Tibial artery (tissue), 4 donors: ENCODE data around the gene KCNH1.

Experiments used
- DNase-seq, 2 donors: peaks; one replicate each; pipeline ENCODE4 v3.0.0-alpha.2; 2019
- H3K27ac ChIP-seq, 2 donors: fragments of 200-600 bp; sonication (generic) in 1 of 2; 1 replicate in 1 of 2; 2 replicates in 1 of 2; pipeline ENCODE4 v1.5.1; 2018 to 2019; ENCODE audit warnings: mild to moderate bottlenecking in 1 of 2
- H3K27me3 ChIP-seq, 2 donors: fragments of 200-600 bp; sonication (generic) in 1 of 2; one replicate each; pipeline versions ENCODE4 v1.5.1 to v1.6.0; 2016 to 2019
- H3K36me3 ChIP-seq, 3 donors: fragments of 200-600 bp; sonication (generic) in 2 of 3; one replicate each; pipeline ENCODE4 v1.5.1; 2016 to 2019; ENCODE audit warnings: mild to moderate bottlenecking in 2 of 3
- H3K4me1 ChIP-seq, 4 donors: fragments of 200-600 bp; sonication (generic) in 2 of 4; 1 replicate in 3 of 4; 2 replicates in 1 of 4; pipeline ENCODE4 v1.5.1; 2016 to 2019
- H3K4me3 ChIP-seq, 2 donors: fragments of 200-600 bp; sonication (generic) in 1 of 2; 1 replicate in 1 of 2; 2 replicates in 1 of 2; pipeline ENCODE4 v1.5.1; 2018 to 2019; ENCODE audit warnings: mild to moderate bottlenecking in 2 of 2
- H3K9me3 ChIP-seq, 3 donors: fragments of 200-600 bp; sonication (generic) in 1 of 3; one replicate each; pipeline ENCODE4 v1.5.1; 2016 to 2019
- CTCF ChIP-seq, 2 experiments: fragments of 200-600 bp in 1 of 2; fragments of 450-650 bp in 1 of 2; IDR thresholded peaks; one replicate each; pipeline ENCODE4 v1.5.1; 2017 to 2019; ENCODE audit warnings: antibody characterized with exemption in 2 of 2, mild to moderate bottlenecking in 1 of 2, moderate library complexity in 1 of 2
- intact Hi-C: fragments of 100-400 bp; cut with DNase I; formaldehyde crosslinking; loops from one replicate; pipeline ENCODE4 v1.15.0; 2023; ENCODE audit warnings: low total_unique reads

Gene KCNH1

DNA sequence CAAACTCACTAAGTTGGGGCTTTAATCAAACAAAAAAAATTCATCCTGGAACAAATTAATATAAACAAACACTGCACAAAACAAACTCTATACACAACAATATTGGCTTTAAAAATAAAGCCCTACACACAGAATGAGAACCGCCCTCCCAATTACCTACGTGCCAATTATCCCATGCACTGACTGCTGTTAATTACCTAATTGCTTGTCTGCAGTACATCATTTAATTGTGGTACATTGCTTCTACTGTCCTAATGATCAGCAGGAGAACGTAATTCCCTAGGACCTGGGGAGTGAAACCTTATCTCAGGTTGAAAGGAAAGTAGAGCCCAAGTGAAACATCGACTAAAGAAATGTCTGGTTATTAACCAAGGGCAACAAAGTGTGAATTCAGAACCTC lies 364.5 kb downstream of the KCNH1 start:
- no peaks in the 10 kb centered on the region for H3K4me1 ChIP-seq
- H3K9me3 ChIP-seq: no peaks in the 10 kb centered on the region
- H3K27ac ChIP-seq: no peak overlapping the region
- H3K27me3 ChIP-seq: no peaks in the 10 kb centered on the region
- H3K36me3 ChIP-seq: no peaks in the 10 kb centered on the region
- no peak for DNase-seq
- no peak overlapping the region for H3K4me3 ChIP-seq
- intact Hi-C loops: no loop called here
- TF ChIP-seq CTCF (IDR thresholded peaks at IDR 0.05): no peak

DNA sequence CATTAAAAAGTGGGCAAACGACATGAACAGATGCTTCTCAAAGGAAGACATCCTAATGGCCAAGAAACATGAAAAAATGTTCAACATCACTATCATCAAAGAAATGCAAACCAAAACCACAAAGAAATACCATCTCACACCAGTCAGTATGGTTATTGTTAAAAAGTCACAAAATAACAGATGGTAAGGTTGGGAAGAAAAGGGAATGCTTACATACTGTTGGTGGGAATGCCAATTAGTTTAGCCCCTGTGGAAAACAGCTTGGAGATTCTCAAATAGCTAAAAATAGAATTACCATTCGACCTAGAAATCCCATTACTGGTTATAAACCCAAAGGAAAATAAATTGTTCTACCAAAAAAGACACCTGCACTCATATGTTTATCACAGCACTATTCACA lies 369.4 kb downstream of the KCNH1 start:
- Histone ChIP-seq H3K9me3 (peaks cover 0 to 12% (median 12%) of the 10 kb centered on the region in 3 donors), H3K36me3 (no peaks in the 10 kb centered on the region), H3K27me3 (no peaks in the 10 kb centered on the region), H3K4me1 (no peaks in the 10 kb centered on the region), H3K27ac (no peak overlapping the region), H3K4me3 (no peak overlapping the region)
- DNase-seq: no peak
- TF ChIP-seq CTCF (IDR thresholded peaks at IDR 0.05): no peak
- intact Hi-C loops: no loop called here

DNA sequence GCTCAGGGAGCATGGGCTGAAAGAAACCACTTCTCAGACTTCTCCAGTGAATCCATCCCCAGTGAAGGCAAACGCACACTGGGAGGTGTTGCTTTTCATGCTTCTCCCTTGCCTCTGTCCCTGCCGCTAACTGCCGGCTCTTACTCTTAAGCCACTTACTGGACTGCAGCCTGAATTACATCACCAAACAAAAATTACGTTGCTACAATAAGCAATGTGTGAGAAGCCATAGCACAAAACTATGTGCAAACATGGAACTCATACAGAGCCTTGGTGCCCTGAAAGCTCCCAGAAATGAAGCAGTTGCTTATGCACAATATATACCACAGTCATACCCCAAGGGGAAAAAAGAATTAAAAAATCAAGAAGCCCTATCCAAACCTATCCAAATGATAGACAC lies 375.2 kb downstream of the KCNH1 start:
- no peak overlapping the region for H3K27ac ChIP-seq
- intact Hi-C loops: no loop called here
- no peak for TF ChIP-seq CTCF (IDR thresholded peaks at IDR 0.05)
- H3K4me1 ChIP-seq: no peaks in the 10 kb centered on the region
- no peaks in the 10 kb centered on the region for H3K27me3 ChIP-seq
- no peak for DNase-seq
- H3K4me3 ChIP-seq: no peak overlapping the region
- no peaks in the 10 kb centered on the region for H3K36me3 ChIP-seq
- peaks cover 0 to 13% (median 13%) of the 10 kb centered on the region in 3 donors for H3K9me3 ChIP-seq

DNA sequence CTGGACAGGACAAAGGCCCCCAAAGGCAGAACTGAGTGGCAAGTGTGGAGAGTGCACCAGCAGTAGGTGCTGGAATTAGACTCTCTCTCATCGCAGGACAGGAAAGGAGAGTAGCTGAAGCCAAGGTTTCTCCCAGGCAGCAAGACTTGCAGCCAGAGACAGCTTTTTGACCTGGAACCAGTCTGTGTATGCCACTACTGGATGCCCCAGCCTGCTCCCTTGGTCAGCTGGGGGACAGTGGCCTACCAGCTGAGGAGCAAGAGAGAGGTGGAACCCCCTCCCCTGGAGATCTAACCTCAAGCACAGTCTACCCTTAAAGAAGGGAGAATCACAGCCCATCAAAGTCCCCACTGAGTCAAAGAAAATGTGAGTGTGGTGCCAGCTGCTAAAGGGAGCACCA lies 375.7 kb downstream of the KCNH1 start:
- Histone ChIP-seq H3K36me3 (no peaks in the 10 kb centered on the region), H3K27ac (no peak overlapping the region), H3K27me3 (no peaks in the 10 kb centered on the region), H3K4me1 (no peaks in the 10 kb centered on the region), H3K4me3 (no peak overlapping the region), H3K9me3 (peaks cover 0 to 13% (median 13%) of the 10 kb centered on the region in 3 donors)
- intact Hi-C loops: no loop called here
- no peak for TF ChIP-seq CTCF (IDR thresholded peaks at IDR 0.05)
- DNase-seq: no peak

- TF ChIP-seq CTCF (IDR thresholded peaks at IDR 0.05): no peak
- Histone ChIP-seq H3K27ac (no peak overlapping the region), H3K27me3 (no peaks in the 10 kb centered on the region), H3K4me3 (no peak overlapping the region), H3K4me1 (no peaks in the 10 kb centered on the region), H3K9me3 (peaks cover 0 to 13% (median 13%) of the 10 kb centered on the region in 3 donors), H3K36me3 (no peaks in the 10 kb centered on the region)
- intact Hi-C loops: no loop called here
- no peak for DNase-seq
These were observed 376.3 kb downstream of the KCNH1 start for GRCh38 chr1:210757677-210758076.

- Histone ChIP-seq H3K36me3 (no peaks in the 10 kb centered on the region), H3K4me3 (no peak overlapping the region), H3K4me1 (no peaks in the 10 kb centered on the region), H3K9me3 (peaks cover 0 to 13% (median 13%) of the 10 kb centered on the region in 3 donors), H3K27me3 (no peaks in the 10 kb centered on the region), H3K27ac (no peak overlapping the region)
- DNase-seq: no peak
- TF ChIP-seq CTCF (IDR thresholded peaks at IDR 0.05): no peak
- intact Hi-C loops: no loop called here
These were observed 377.8 kb downstream of the KCNH1 start for GRCh38 chr1:210755991-210756659.
